Spleen (tissue), 7 donors: Measurements from ENCODE around the gene SOX15.

Source experiments
- POLR2A ChIP-seq, 3 donors: fragments of 450-650 bp; IDR thresholded peaks; one replicate each; pipeline ENCODE4 v1.5.1; 2017; ENCODE audit warnings: antibody characterized with exemption in 3 of 3, mild to moderate bottlenecking in 1 of 3
- POLR2AphosphoS5 ChIP-seq, 3 donors: sonication (generic); formaldehyde crosslinking; IDR thresholded peaks; one replicate each; pipeline ENCODE4 v1.5.1; 2017; ENCODE audit warnings: antibody characterized with exemption in 3 of 3
- TF ChIP-seq, protein P1 (sequence below), 11 experiments: fragments of 200-600 bp in 7 of 11; fragments of 450-650 bp in 4 of 11; sonication (generic) in 4 of 11; IDR thresholded peaks in 8 of 11; conservative IDR thresholded peaks in 3 of 11; 1 replicate in 7 of 11; 2 replicates in 4 of 11; pipeline versions ENCODE4 v1.4.0 to v1.8.0; 2016 to 2021; ENCODE audit warnings: antibody characterized with exemption in 11 of 11, inconsistent platforms in 4 of 11, mild to moderate bottlenecking in 1 of 11
- donor health status: DM: no; HTN: no; CAD: no; lungs with moderate emphysema.
- donor health status: DM: no; HTN: no; CAD: no.
- donor health status: DM: no; HTN: no; CAD: no.

DNA sequence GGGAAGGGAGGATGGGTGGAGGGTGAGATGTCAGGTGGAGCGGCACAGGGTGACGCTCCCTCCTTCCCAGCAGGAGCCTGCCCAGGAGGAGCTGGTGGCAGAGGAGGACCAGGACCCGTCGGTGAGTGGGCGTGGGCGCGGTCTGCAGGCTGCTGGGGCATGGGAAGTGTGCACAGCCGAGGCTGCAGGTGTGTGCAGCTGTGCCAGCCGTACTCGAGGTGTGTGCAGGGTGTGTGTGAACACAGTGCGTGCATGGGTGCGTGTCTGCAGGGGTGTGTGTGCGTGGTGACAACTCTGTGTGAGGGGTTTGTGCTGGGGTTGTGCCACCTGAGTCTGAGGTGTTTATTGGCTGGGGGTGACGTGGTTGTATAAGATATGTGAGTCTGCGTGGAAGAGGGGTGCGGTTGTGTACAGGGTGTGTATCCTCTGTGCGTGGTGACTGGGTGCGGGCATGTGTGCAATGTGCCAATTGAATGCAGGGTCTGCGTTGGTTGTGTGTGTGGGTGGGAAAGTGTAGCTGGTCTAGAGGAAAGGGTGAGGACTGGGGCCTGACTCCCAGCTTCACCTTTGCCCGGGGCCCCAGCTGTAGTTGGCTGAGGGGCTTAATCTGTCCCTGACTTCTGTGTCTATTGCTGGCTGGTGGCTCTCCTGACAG is 40.4 kb downstream of the SOX15 start:
- TF ChIP-seq POLR2A (IDR thresholded peaks at IDR 0.05) (no peak), POLR2AphosphoS5 (IDR thresholded peaks at IDR 0.05) (peak in 1 of 3 donors; percentile 42)
- TF ChIP-seq, protein P1, sequence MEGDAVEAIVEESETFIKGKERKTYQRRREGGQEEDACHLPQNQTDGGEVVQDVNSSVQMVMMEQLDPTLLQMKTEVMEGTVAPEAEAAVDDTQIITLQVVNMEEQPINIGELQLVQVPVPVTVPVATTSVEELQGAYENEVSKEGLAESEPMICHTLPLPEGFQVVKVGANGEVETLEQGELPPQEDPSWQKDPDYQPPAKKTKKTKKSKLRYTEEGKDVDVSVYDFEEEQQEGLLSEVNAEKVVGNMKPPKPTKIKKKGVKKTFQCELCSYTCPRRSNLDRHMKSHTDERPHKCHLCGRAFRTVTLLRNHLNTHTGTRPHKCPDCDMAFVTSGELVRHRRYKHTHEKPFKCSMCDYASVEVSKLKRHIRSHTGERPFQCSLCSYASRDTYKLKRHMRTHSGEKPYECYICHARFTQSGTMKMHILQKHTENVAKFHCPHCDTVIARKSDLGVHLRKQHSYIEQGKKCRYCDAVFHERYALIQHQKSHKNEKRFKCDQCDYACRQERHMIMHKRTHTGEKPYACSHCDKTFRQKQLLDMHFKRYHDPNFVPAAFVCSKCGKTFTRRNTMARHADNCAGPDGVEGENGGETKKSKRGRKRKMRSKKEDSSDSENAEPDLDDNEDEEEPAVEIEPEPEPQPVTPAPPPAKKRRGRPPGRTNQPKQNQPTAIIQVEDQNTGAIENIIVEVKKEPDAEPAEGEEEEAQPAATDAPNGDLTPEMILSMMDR (IDR thresholded peaks at IDR 0.05 in 8 of 11, conservative IDR thresholded peaks at IDR 0.05 in 3 of 11) = peak in 2 of 11 experiments; percentile 2
